Suppressor macrophage treated with lipopolysaccharide for 1 hour (primary cell): Measurements from ENCODE around the gene MLLT10.
A peak's percentile ranks its signal among the peaks of the same experiment; 100 is the strongest.

Experiments used
- DNase-seq, 3 donors: peaks; one replicate each; pipeline ENCODE4 v3.0.0-alpha.2; 2020 to 2022

The MLLT10 gene

GRCh38 chr10:21533467-21534279, at the start of gene MLLT10:
Gene MLLT10, plus strand, starts transcription at chr10:21534232. Its CDS starts 413 bp downstream, at chr10:21534645.
- peak; percentile 73 to 89 (median 78) for DNase-seq

DNA sequence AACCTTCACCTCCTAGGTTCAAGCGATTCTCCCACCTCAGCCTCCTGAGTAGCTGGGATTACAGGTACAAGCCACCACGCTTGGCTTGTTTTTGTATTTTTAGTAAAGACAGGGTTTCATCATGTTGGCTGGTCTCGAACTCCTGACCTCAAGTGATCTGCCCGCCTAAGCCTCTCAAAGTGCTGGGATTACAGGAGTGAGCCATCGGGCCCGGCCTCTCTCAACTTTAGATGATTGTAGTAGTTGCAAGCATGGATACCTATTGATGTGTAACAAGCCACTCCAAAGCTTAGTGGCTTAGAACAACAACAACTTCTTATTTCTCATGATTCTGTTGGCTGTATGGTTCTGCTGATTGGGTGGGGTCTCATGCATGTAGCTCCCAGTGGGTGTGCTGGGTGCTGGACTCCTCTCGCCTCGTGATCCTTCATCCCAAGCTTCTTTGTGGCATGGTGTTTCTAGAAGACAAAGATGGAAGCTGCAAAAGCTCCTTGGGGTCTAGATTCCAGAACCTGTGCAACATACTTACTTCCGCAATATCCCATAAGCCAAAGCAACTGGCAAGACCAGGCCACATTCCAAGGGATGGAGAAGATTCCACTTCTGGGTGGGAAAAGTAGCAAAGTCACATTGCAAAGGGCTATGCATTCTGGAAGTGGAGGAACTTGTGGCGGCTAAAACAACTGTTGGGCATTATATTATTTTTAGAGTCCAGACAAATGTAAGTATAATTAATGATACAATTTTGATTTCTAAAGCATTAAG, 46.4 kb upstream of the MLLT10 start:
- DNase-seq = no peak

DNA sequence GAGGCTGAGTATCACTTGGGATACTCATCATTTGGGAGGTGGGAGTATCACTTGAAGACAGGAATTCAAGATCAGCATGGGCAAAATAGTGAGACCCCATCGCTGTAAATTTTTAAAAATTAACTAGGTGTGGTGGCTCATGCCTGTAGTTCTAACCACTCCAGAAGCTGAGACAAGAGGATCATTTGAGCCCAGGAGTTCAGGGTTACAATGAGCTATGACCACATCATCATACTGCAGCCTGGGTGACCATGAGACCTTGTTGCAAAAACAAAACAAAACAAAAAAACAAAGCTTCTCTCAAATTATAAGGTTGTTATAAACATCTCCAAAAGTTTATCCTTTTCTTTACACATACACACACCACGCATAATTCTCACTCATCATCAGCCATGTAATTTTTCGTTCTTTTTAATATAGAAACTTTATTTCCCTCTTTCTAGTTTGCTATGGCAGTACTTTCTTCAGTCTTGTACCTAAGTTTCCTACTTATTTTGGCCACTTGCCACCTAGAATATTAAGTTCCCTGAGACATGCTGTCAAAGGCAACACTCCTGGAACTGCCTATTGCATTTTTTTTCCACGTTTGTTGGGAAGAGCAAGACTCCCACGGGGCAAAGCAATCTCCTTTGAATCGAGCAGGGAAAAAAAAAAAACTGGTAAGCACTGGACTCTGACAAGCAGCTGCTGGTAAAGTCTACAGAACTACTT, 45.6 kb upstream of the MLLT10 start:
- DNase-seq = no peak

- DNase-seq = peak; percentile 18 to 53 (median 42)
Measured at GRCh38 chr10:21488957-21489446, 45.0 kb upstream of the MLLT10 start.

DNA sequence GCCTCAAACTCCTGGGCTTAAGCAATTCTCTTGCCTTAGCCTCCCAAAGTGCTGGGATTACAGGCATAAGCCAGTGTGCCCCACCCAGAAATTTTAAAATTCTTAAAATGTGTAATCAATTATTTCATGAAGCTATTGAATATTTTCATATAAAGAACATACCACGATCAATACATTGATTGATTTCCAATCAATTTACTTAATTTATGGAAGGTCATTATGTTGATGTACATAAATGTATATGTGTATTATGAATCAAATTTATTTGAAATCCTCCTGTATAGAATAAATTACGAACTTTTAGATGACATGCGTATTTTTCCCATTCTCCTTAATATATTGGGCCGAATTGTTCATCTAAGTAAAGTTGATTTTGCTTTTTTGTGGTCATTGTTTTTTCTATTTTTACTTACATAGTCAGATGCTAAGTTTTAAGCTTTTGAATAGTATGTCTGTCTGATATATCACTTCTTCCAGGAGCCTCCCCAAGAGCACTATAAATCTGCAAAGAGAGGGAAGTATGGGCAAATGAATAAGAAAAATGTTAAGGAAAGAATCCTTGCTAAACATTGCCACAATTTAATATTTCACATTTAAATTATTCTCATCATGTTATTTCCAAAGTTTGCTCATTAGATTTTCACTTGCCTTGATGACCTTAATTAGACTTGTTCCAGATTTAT, 43.9 kb upstream of the MLLT10 start:
- DNase-seq = no peak

DNA sequence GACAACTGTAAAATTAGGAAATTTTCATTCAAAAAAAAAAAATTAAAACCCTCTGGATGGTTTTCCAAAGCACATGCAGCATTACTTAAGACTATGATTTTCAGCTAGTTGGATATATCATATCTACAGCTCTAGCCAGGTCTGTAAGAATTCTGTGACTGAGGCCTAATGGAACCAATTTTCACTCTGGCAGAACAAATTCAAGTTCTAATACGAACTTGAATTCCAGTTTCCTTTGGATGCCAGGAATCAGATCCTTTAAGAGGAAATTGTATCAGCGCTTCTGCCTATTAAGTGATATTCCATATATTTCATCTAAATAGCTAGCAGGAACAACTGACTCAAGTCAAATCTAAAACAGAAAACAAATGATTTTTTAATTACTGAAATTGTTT, 43.3 kb upstream of the MLLT10 start:
- DNase-seq = no peak

DNA sequence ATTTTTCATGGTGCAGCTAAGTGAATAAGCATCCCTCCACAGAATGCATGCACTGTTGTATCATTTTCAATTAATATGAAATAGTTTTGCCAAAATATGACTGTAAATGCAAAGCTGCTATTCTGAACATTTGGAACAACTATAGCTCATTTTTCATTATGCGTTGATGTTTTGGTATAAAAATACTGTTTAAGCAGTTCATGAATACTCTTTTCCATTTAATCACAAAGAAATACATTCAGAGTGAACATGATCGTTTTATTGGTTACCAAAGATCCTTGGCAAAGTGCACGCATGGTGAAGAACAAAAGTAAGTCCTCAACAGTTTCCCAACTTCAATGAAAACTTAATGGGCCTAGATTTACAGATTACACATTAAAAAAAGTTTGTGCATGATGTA, 41.6 kb upstream of the MLLT10 start:
- no peak for DNase-seq

GRCh38 chr10:21493784-21494183, 40.2 kb upstream of the MLLT10 start:
- DNase-seq = peak in 2 of 3 donors; percentile 23 to 25

DNA sequence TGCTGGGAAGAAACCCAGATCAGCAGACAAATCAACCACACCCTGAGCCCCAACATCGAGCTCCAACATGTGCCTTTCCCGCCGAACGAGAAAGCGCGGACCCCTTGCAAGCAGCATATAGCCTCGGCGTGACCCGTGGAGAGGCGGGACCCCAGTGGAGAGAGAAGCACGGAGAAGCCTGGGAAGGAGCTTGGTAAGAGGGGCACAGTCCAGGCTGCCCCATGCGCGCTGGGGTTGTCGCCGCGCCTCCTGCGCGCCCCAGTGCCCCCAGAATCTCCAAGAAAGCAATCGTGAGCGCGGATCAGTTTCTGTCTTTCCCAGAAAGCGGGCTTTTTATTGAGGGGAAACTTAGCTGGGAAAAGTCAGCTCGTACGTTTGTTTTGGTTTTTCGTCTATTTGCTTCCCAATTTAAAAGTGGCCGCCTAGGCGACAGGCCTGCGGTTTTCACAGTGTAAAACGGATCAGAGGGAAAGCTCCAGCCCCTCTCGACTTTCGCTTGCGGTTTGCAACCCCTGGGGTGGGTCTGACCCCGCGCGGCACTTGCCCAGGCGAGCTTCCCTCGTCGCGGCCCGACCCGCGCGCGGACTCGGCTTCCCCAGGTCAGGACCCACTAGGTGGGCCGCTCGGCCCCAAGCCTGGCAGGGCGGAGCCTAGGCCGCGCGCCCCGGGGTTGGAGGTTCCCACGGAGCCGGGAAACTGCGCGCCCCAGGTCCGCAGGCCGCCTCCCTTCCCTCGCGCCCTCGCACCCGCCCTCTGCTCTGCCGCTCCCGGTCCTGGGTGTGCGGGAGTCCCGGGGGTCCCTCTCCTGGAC, 39.6 kb upstream of the MLLT10 start:
- peak in 2 of 3 donors; percentile 48 to 69 for DNase-seq

DNA sequence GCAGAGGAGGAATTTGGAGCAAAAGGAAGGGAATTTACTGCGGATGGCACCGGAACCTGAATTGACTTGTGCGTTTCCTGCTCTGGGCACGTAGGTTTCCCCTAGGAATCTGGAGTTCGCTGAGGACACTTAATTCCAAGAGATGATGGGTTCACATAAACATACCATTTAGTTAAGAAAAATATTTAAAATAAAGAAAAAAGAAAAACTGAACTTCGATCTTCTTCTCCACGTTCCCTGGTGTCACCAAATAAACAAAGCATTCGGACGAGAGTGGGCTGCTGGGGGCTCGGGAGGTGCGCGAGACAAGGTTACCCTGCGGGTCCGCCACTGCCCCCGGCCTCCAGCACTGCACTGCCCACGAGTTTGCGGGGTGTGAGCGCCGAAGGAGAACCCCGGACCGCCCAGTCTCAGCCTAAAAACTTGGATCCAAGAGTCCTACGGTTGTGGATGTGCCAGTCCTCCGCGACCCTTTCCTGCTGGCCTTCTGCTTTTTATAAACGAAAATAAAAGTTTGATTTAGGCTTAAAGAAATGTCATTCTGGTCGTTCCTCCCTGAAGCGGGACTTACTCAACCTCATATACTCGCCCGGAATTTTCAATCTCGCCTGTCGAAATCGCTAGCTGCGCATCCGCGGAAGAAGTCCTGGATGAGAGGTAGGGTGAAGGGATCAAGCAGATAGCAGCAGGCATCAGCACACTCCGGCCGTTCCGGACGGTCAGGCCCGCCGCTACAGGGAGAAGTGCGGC, 38.9 kb upstream of the MLLT10 start:
- no peak for DNase-seq

DNA sequence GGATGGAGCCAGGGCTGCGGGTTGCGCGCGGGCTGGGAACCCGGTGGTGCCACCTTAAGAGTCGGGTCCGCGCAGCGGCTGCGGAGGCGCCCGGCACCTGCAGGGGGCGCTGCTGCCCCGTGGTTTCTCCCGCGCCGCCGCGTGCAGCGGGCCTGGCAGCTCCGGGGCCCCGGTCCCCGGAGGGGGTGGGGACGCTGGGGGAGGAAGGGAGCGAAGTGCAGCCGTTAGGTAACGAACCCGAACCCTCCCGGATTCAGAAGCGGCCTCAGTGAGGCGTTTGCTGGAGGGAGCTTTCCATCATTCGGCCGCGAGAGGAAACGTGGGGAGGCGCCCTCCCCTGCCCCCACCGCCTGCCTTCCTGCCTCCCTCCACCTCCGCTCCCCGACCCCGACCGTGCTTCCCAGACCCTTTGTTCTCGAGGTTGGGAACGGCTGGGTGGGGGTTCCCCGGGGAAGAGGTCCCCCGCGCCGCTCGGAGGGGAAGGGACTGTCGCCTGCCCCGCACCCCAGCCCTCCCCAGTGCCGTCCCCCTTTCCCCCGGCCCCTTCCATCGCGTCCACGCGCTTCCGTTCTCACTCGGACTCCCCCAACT, 38.2 kb upstream of the MLLT10 start:
- DNase-seq = peak; percentile 80 to 92 (median 88)

DNA sequence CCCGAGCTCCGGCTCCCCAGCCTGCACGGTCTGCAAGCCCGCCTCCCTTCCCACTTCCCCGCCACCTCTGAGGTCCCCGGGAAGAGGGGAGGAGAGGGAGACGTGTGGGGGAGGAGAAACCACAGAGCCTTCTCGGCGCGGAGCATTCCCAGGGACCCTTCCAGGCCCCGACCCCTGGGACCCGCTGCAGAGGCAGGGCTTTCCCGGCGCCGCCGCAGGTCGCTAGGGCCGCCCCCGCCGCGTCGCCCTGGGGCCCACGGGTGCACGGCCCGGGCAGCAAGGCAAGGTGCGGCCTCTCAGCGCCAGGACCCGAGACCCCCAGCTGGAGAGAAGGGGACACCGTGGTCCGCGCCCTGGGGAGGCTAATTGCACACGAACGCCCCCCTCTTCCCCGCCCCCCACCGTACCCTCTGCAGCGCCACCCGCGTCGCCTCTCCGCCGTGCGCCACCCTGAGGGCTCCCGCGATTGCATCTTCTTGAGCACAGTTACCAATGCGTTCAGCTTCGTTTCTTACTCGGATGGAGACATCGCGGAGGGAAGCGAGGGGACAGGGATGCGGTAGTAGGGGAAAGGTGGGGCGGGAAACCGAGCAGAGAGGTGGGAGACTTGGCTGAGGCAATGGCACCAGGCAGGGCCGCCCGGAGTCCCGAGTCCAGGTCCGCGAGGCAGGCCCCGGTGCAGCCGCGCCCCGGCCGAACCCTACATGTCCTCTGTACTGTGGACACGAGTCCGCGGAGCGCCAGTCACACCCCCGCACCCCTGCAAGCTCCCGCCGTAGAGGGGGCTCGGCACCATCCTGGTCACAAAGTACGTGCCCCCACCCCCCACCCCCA, 37.5 kb upstream of the MLLT10 start:
- DNase-seq = peak; percentile 48 to 70 (median 51)

DNA sequence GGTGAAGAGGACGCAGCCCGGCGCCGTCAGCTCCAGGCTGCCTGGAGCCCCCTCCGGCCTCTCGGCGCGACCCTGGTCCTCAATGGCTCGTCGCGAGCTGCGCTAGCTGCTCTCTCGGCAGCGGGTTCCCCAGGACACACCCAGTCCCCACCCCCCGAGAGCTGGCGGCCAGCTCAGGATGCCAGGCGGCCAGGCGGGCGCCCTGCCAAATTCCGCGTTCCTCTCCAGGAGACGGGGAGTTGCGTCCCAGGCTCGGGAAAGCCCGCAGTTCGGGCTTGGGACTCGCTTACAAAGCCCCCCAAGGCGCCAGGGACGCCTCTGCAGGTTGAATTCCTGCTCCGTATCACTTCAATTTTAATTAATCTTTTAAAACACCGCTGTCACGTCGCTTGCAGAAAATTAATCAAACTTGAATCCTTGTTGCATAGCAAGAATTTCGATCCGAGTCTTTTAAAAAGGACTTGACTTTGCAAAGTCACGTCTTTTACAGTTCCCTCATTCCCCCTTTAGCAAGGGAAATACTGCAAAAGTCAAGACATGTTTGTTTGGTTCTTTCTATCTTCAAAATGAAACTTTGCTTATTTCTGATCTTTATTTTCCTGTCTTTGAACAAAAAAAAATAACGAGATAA, 36.7 kb upstream of the MLLT10 start:
- peak; percentile 71 to 89 (median 73) for DNase-seq

DNA sequence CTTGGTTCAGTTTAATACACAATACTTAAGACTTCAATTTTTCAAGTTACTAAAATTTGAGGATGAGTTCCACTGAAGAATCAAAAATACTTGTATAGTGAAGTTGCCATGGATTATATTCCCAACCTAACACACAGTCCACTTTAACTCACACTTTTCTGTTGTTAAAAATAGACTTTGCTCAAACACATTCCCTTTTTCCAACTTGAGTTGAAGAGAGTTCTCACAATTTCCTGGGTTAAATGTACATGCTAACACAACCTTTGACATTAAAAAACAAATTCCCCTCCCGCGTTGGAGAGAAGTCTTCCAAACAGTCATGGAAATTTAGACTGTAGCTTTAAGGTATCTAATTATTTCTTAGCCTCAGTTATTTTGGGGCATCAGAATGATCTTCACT, 35.7 kb upstream of the MLLT10 start:
- no peak for DNase-seq

GRCh38 chr10:21498986-21499385, 35.0 kb upstream of the MLLT10 start:
- DNase-seq = no peak

DNA sequence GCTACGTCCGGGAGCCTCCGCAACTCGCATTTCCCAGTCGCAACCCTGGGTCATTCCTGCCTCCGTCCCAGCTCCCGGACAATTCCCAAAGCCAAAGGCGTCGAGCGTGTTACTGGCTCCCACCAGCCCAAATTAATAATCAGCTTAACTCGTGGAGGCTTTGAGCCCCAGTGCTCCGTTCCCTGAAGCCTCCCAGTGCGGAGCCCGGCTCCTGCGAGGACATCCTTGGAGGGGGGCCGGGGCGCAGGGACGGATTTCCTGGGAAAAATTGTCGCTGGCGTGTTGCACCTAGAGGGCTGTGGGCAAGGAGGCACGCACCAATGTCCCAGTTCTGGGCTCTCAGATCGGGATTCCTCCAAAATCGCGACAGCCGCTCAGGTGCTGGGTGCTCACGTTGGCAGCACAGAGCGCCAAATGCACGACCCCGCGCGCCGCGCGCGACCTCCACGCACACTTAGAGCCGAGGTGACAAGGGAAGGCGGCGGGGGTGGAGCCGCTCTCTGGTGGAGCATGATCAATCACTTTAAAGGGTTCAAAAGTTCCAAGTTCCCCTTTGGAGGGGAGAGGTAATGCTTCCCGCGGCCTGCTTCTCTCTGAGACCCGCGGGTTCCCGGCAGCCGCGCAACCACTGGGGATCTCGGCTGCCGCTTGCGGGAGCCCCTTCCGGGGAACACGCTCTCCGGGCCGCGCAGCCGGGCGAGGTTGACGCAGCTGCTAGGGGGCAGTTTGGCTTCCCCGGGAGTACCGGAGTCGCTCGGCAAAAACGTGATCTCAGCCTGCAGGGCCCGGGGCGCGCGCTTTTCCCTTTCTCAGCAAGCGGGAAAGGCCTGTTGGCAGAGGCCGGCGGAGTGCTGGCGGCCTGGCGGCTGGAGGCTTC, 34.1 kb upstream of the MLLT10 start:
- DNase-seq = peak; percentile 49 to 63 (median 50)

DNA sequence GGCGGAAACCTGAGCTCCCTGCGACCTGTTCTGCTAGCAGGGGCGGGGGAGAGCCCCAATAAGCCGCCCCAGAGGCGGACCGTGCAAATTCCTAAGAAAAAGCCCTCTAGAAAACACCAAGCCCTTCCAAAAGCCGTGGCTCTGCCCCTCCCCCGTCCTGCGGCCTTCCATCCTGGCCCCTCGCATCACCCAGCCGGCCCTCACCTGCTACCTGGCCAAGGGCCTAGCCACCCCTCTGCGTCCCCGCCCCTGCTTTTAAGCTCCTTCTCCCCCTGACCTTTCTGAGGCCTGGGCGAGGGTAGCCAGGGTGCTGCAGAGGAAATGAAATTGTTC, 33.5 kb upstream of the MLLT10 start:
- no peak for DNase-seq

DNA sequence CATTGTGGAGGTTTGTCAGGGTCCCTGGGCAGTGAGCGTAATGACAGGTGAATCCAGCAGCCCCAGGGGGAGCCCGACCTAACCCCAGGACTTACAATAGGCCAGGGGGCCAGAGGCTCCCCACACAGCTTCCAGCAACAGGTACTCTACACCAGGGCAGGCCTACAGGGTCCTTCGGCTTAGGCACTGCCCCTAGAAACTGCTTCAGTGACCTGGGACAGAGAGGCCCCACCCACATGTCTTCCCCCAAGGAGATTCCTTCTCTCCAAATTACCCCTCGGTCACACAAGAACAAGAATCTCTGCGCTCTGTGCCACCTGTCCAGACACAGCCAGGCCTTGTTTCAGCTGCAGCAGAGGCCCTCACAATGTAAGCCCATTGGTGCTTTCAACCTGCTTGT, 32.9 kb upstream of the MLLT10 start:
- DNase-seq = no peak
